PC-9 (cell line): ENCODE results near the gene MISP.

Source experiments
- EZH2 ChIP-seq: fragments of 200-600 bp; sonication (generic); IDR thresholded peaks from 2 replicates; pipeline ENCODE4 v1.8.0; 2017; ENCODE audit warnings: antibody characterized with exemption, low read depth
- TF ChIP-seq, protein P1 (sequence below): fragments of 200-600 bp; sonication (generic); conservative IDR thresholded peaks from 2 replicates; pipeline ENCODE4 v1.6.1; 2017; ENCODE audit warnings: mixed run types, antibody characterized with exemption, mild to moderate bottlenecking, moderate library complexity

DNA sequence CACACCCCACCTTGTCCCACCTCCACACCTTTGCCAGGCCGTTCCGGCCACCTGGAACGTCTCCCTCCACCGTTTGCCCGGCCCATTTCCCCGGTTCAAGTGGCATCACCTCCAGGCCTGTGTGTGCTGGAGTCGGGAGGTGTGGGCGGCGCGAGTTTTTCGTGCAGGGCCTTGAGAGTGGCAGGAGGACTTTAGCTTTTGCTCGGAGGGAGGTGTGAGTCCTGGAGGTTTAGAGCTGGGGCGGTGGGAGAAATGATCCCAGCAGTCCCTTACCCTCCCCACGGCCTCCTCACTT is 46.5 kb upstream of the MISP start:
- TF ChIP-seq, protein P1, sequence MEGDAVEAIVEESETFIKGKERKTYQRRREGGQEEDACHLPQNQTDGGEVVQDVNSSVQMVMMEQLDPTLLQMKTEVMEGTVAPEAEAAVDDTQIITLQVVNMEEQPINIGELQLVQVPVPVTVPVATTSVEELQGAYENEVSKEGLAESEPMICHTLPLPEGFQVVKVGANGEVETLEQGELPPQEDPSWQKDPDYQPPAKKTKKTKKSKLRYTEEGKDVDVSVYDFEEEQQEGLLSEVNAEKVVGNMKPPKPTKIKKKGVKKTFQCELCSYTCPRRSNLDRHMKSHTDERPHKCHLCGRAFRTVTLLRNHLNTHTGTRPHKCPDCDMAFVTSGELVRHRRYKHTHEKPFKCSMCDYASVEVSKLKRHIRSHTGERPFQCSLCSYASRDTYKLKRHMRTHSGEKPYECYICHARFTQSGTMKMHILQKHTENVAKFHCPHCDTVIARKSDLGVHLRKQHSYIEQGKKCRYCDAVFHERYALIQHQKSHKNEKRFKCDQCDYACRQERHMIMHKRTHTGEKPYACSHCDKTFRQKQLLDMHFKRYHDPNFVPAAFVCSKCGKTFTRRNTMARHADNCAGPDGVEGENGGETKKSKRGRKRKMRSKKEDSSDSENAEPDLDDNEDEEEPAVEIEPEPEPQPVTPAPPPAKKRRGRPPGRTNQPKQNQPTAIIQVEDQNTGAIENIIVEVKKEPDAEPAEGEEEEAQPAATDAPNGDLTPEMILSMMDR = no peak
- TF ChIP-seq EZH2 = no peak
